H1 (cell line): ENCODE data around the gene PTCRA. TPM values are rescaled to one million over a fixed set of nuclear protein-coding genes. Genes with fewer than 3 reads are reported as not detected.

ENCODE experiments used
- CTCF ChIA-PET: fragments of 300-600 bp; sonication (Branson Sonifier 250); formaldehyde crosslinking; loops from one replicate; lab custom pipeline; 2021; ENCODE audit not compliant: partially characterized antibody; lab: Charles Lee
- POLR2A ChIA-PET: fragments of 300-600 bp; sonication (Branson Sonifier 250); formaldehyde crosslinking; loops from one replicate; lab custom pipeline; 2021; ENCODE audit warnings: inconsistent platforms; ENCODE audit not compliant: partially characterized antibody; lab: Charles Lee
- DNase-seq, 2 experiments: peaks; one replicate each; pipeline versions ENCODE4 v3.0.0 to v3.0.0-alpha.2; 2010 to 2022; ENCODE audit warnings: low spot score in 2 of 2, low read depth in 1 of 2, mixed read lengths in 1 of 2
- FAIRE-seq: peaks from 2 replicates; lab custom pipeline; 2011; peaks lifted over from hg19 to GRCh38; lab: Jason Lieb, UNC
- H2AFZ ChIP-seq: 2 replicates; pipeline ENCODE4 v1.8.1; 2012; ENCODE audit warnings: low read length, inconsistent platforms
- H2AK5ac ChIP-seq: 2 replicates; pipeline ENCODE4 v1.6.1; 2013; ENCODE audit warnings: low read depth, low read length
- H2BK120ac ChIP-seq: replicated peaks from 2 replicates; pipeline ENCODE3; 2013; ENCODE audit warnings: low read depth, low read length, inconsistent platforms
- H2BK12ac ChIP-seq: 2 replicates; pipeline ENCODE4 v1.6.1; 2013; ENCODE audit warnings: low read depth, low read length
- H2BK15ac ChIP-seq: 2 replicates; pipeline ENCODE4 v1.6.1; 2013; ENCODE audit warnings: low read length
- H2BK20ac ChIP-seq: 2 replicates; pipeline ENCODE4 v1.6.1; 2013; ENCODE audit warnings: low read length
- H2BK5ac ChIP-seq: 2 replicates; pipeline ENCODE4 v1.6.1; 2013; ENCODE audit warnings: low read depth, low read length
- H3K14ac ChIP-seq: 2 replicates; pipeline ENCODE4 v1.6.1; 2013; ENCODE audit warnings: inconsistent platforms; ENCODE audit not compliant: insufficient read length
- H3K18ac ChIP-seq: 2 replicates; pipeline ENCODE4 v1.6.1; 2013; ENCODE audit warnings: low read length; ENCODE audit errors: extremely low read depth
- H3K23ac ChIP-seq: 2 replicates; pipeline ENCODE4 v1.6.1; 2013; ENCODE audit warnings: inconsistent platforms; ENCODE audit not compliant: insufficient read length
- H3K23me2 ChIP-seq: 2 replicates; pipeline ENCODE4 v1.6.1; 2013; ENCODE audit warnings: low read depth, low read length
- H3K27ac ChIP-seq: 2 replicates; pipeline ENCODE4 v1.6.1; 2011; ENCODE audit warnings: low read depth, low read length, inconsistent platforms
- H3K27me3 ChIP-seq, 4 experiments: replicated peaks in 1 of 4; 1 replicate in 1 of 4; 2 replicates in 3 of 4; pipeline versions ENCODE4 v1.6.1 to v1.8.1; 2011 to 2013; ENCODE audit warnings: low read length in 3 of 4, mild to moderate bottlenecking in 3 of 4, inconsistent platforms in 2 of 4, mixed read lengths in 2 of 4, moderate library complexity in 1 of 4; ENCODE audit not compliant: control insufficient read depth in 3 of 4, insufficient read depth in 3 of 4; ENCODE audit errors: extremely low read depth in 1 of 4
- H3K36me3 ChIP-seq, 4 experiments: 2 replicates each; pipeline versions ENCODE4 v1.6.1 to v1.8.1; 2011 to 2013; ENCODE audit warnings: mild to moderate bottlenecking in 4 of 4, low read length in 3 of 4, moderate library complexity in 2 of 4, control low read depth in 1 of 4, inconsistent platforms in 1 of 4; ENCODE audit not compliant: insufficient read depth in 4 of 4, control insufficient read depth in 2 of 4
- H3K4ac ChIP-seq: replicated peaks from 2 replicates; pipeline ENCODE3; 2013; ENCODE audit warnings: low read length, low read depth, mixed read lengths, inconsistent platforms; ENCODE audit not compliant: insufficient read length
- H3K4me1 ChIP-seq, 4 experiments: replicated peaks in 1 of 4; 1 replicate in 1 of 4; 2 replicates in 3 of 4; pipeline versions ENCODE4 v1.6.1 to v1.8.1; 2011 to 2013; ENCODE audit warnings: low read length in 3 of 4, inconsistent platforms in 2 of 4, mixed read lengths in 1 of 4; ENCODE audit not compliant: insufficient read depth in 4 of 4, control insufficient read depth in 3 of 4
- H3K4me2 ChIP-seq, 2 experiments: 2 replicates each; pipeline versions ENCODE4 v1.6.1 to v1.8.1; 2011 to 2013; ENCODE audit warnings: low read depth in 2 of 2, low read length in 2 of 2, control low read depth in 1 of 2, inconsistent platforms in 1 of 2, mild to moderate bottlenecking in 1 of 2; ENCODE audit not compliant: insufficient read depth in 1 of 2
- H3K4me3 ChIP-seq, 4 experiments: fragments of 200-600, 300-600 bp in 1 of 4; sonication (generic), shearing (Covaris generic), sonication (Bioruptor Twin) in 1 of 4; 2 replicates each; pipeline versions ENCODE4 v1.5.1 to v1.8.1; 2011 to 2016; ENCODE audit warnings: low read length in 4 of 4, low read depth in 3 of 4, control low read depth in 2 of 4, inconsistent platforms in 2 of 4, mild to moderate bottlenecking in 2 of 4, mixed read lengths in 1 of 4, moderate library complexity in 1 of 4; ENCODE audit not compliant: insufficient read depth in 2 of 4; ENCODE audit errors: extremely low read depth in 1 of 4
- H3K56ac ChIP-seq: replicated peaks from 2 replicates; pipeline ENCODE3; 2013; ENCODE audit warnings: low read depth, mild to moderate bottlenecking, mixed read lengths, low read length, inconsistent platforms; ENCODE audit not compliant: insufficient read length
- H3K79me1 ChIP-seq: 2 replicates; pipeline ENCODE4 v1.6.1; 2013; ENCODE audit warnings: low read depth, low read length, control low read depth
- H3K79me2 ChIP-seq, 2 experiments: 2 replicates each; pipeline versions ENCODE4 v1.6.1 to v1.8.1; 2012 to 2013; ENCODE audit warnings: low read length in 2 of 2, mild to moderate bottlenecking in 2 of 2, inconsistent platforms in 1 of 2; ENCODE audit not compliant: insufficient read depth in 2 of 2, control insufficient read depth in 1 of 2
- H3K9ac ChIP-seq, 4 experiments: replicated peaks in 1 of 4; 1 replicate in 1 of 4; 2 replicates in 3 of 4; pipeline versions ENCODE4 v1.6.1 to v1.8.1; 2011 to 2013; ENCODE audit warnings: low read depth in 3 of 4, low read length in 3 of 4, control low read depth in 2 of 4, mild to moderate bottlenecking in 2 of 4, moderate library complexity in 2 of 4, inconsistent platforms in 1 of 4; ENCODE audit errors: extremely low read depth in 1 of 4
- H3K9me3 ChIP-seq, 2 experiments: 2 replicates each; pipeline versions ENCODE4 v1.6.1 to v1.8.1; 2012 to 2013; ENCODE audit warnings: mild to moderate bottlenecking in 2 of 2, moderate library complexity in 2 of 2, control low read depth in 1 of 2, inconsistent platforms in 1 of 2, low read depth in 1 of 2, low read length in 1 of 2, mixed read lengths in 1 of 2; ENCODE audit not compliant: insufficient read depth in 2 of 2
- H4K20me1 ChIP-seq, 2 experiments: replicated peaks in 1 of 2; 2 replicates each; pipeline versions ENCODE3 to v1.8.1; 2011 to 2013; ENCODE audit warnings: inconsistent platforms in 2 of 2, low read length in 2 of 2, mild to moderate bottlenecking in 1 of 2; ENCODE audit not compliant: insufficient read depth in 2 of 2, control insufficient read depth in 1 of 2
- H4K5ac ChIP-seq: 2 replicates; pipeline ENCODE4 v1.6.1; 2013; ENCODE audit warnings: low read length, low read depth, mixed read lengths, inconsistent platforms; ENCODE audit not compliant: insufficient read length
- H4K8ac ChIP-seq: 2 replicates; pipeline ENCODE4 v1.8.0; 2013; ENCODE audit warnings: mild to moderate bottlenecking, moderate library complexity, low read length, inconsistent platforms; ENCODE audit not compliant: insufficient read depth; ENCODE audit errors: extremely low read depth
- H4K91ac ChIP-seq: replicated peaks from 2 replicates; pipeline ENCODE3; 2013; ENCODE audit warnings: low read length, mixed read lengths, inconsistent platforms; ENCODE audit not compliant: insufficient read length
- GTF2F1 ChIP-seq: IDR thresholded peaks from 2 replicates; pipeline ENCODE4 v1.6.1; 2012; ENCODE audit warnings: low read depth, low read length, improper control_type of control experiment, borderline replicate concordance
- RNF2 ChIP-seq: fragments of 200-900, 300-1000 bp; sonication (generic); IDR thresholded peaks from 2 replicates; pipeline ENCODE4 v1.7.1; 2016; ENCODE audit warnings: borderline replicate concordance, low read depth, mild to moderate bottlenecking, antibody characterized with exemption, low read length; ENCODE audit not compliant: poor library complexity, severe bottlenecking; ENCODE audit errors: missing control alignments
- TAF1 ChIP-seq: IDR thresholded peaks from 2 replicates; pipeline ENCODE4 v1.6.1; 2011; ENCODE audit warnings: mild to moderate bottlenecking, low read depth, low read length
- TAF7 ChIP-seq: optimal IDR thresholded peaks from 2 replicates; pipeline ENCODE3; 2011; ENCODE audit warnings: low read depth, mild to moderate bottlenecking, inconsistent platforms, low read length, moderate library complexity, borderline replicate concordance
- WGBS, 2 experiments: shearing (Covaris generic) in 1 of 2; methylation state at CpG; one replicate each; pipeline versions ENCODE4 v1.1.6 to v1.1.7; 2013 to 2015; ENCODE audit warnings: low lambda C conversion rate in 2 of 2, mixed read lengths in 2 of 2, inconsistent platforms in 1 of 2, low coverage in 1 of 2, missing lambda C conversion rate in 1 of 2; ENCODE audit not compliant: insufficient replicate concordance in 2 of 2, insufficient coverage in 1 of 2, insufficient read length in 1 of 2; ENCODE audit errors: extremely low coverage in 1 of 2, missing lambda C conversion rate in 1 of 2; 5-methylcytosine and 5-hydroxymethylcytosine counted together
- polyA plus RNA-seq, 7 experiments: library from polyadenylated mRNA; depleted of rRNA in 3 of 7; stranded (reverse) in 5 of 7; unstranded in 2 of 7; fragments of >200 nt in 5 of 7; fragments of 200-250 nt in 2 of 7; gene quantifications; 1 replicate in 5 of 7; 2 replicates in 1 of 7; 4 replicates in 1 of 7; pipeline versions ENCODE4 v1.2.1 to v1.2.3, GENCODE V29; 2011 to 2013; ENCODE audit warnings: missing spikeins in 2 of 7, mixed read lengths in 2 of 7
- total RNA-seq: library from RNA; stranded (reverse); fragmentation: NEBNext Ultra II Directional; extraction: Animal tissue kit (Norgen Biotek cat#: 25700); gene quantifications from 2 replicates; pipeline ENCODE4 v1.2.1, GENCODE V29; 2021

PTCRA gene
- total and polyA plus RNA-seq, 2 of the 8 experiments (the other 6 are each of a cell fraction or from before 2014, with no cell fraction given): not detected

GRCh38 chr6:42921801-42922200 lies 5.9 kb downstream of the PTCRA start:
- Histone ChIP-seq H3K18ac (no peak overlapping the region), H3K4me2 (no peak overlapping the region), H2BK20ac (no peak overlapping the region), H3K9me3 (no peaks in the 10 kb centered on the region), H4K91ac (no peak overlapping the region), H2AFZ (no peak overlapping the region), H3K56ac (no peak overlapping the region), H2BK15ac (no peak overlapping the region), H3K27ac (no peak overlapping the region), H3K36me3 (no peaks in the 10 kb centered on the region), H3K9ac (no peak overlapping the region), H3K14ac (no peak overlapping the region), H3K27me3 (no peaks in the 10 kb centered on the region), H4K5ac (no peak overlapping the region), H3K4me3 (no peak overlapping the region), H2BK12ac (no peak overlapping the region), H3K4me1 (peaks cover 0 to 6% (median 1%) of the 10 kb centered on the region in 4 experiments; a peak in 2 of 7 replicates), H3K4ac (no peak overlapping the region), H3K23ac (no peak overlapping the region), H4K20me1 (no peaks in the 10 kb centered on the region), H2AK5ac (no peak overlapping the region), H2BK120ac (no peak overlapping the region), H3K23me2 (no peaks in the 10 kb centered on the region), H3K79me1 (no peaks in the 10 kb centered on the region), H4K8ac (no peak overlapping the region), H3K79me2 (no peaks in the 10 kb centered on the region), H2BK5ac (no peak overlapping the region)
- TF ChIP-seq TAF7 (no peak), TAF1 (no peak), GTF2F1 (no peak), RNF2 (no peak)
- FAIRE-seq (no peak), DNase-seq (no peak)
- WGBS, 2 experiments: 85% methylated on average over 5 of the region's 6 CpGs; no CpG with 5 or more reads in 1 of the 2 experiments
- CTCF ChIA-PET: no interaction called here
- POLR2A ChIA-PET: interaction anchor here (0.7 kb wide), 1 partner anchor 696 kb away, joined by 3 read pairs; no protein-coding TSS in a partner anchor
